NCI-H2196 (cell line): Measurements from ENCODE around the gene NUMBL.
"Not testable (repeated sequence)": the region's sequence is repeated elsewhere in the genome, so short reads cannot be mapped to it uniquely, and the experiment has no call there.

Experiments
- DNase-seq: peaks from one replicate; lab custom pipeline; 2025; ENCODE audit not compliant: unreplicated experiment; lab: John Stamatoyannopoulos, UW

NUMBL gene

DNA sequence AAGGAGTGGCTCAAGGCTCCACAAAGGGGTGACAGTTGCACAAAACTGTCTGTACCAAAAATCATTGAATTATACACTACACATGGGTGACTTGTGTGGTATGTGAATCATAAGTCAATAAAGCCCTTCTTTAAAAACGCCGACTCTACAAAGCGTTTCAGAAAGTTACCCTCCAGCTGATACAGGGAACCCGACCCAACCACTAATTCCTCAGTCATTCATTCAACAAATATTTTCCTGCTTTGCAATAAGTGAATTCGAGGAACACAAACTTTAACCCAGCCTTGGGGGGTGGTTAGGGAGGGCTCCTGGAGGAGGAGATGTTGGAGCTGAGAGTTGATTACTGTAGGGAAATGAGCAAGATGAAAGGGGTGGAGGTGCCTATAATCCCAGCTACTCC lies 57.2 kb downstream of the NUMBL start:
- no peak for DNase-seq

DNA sequence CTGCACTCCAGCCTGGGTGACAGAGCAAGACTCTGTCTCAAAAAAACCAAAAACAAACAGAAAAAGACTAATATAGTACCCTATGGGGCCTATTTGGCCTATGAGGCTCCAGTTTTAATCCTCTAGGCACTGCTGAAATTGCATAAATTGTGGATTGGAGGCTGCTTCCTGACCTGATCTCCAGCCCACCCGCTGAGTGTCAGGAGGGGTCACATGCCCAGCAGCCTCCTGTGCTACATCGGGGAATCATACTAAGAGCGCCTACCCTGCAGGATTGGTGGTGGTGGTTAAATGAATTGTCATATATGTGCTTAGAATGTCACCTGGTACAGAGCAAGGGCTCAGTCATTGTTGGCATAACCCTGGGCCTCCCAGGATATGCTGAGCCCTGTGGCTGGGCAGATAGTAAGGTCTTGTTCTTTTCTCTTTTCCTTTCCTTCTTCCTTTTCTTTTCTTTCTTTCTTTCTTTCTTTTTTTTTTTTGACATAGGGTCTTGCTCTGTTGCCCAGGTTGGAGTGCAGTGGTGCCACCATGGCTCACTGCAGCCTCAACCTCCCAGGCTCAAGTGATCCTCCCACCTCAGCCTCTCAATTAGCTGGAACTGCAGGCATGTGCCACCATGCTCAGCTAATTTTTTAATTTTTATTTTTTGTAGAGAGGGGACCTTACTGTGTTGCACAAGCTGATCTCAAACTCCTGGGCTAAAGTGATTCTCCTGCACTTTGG lies 58.0 kb downstream of the NUMBL start:
- DNase-seq, result no peak

DNA sequence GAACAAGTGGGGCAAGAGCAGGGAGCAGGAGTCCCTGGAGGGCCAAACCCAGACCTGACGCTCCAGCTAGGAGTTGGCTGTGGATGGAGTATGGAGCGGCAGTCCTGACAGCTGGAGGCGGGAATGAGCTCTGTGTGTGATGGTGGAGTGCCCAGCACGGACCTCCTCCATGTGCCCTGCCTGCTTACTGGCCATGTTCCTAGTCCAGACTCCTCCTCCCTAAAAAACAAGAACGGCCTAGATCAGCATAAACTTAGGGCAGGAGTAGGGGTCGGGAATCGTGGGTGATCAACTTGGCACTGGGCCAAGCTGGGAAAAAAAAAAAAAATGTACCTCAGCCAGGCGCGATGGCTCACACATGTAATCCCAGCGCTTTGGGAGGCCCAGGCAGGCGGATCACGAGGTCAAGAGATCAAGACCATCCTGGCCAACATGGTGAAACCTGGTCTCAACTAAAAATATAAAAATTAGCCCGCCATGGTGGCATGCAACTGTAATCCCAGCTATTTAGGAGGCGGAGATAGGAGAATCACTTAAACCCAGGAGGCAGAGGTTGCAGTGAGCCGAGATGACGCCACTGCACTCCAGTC lies 59.8 kb downstream of the NUMBL start:
- no peak for DNase-seq

DNA sequence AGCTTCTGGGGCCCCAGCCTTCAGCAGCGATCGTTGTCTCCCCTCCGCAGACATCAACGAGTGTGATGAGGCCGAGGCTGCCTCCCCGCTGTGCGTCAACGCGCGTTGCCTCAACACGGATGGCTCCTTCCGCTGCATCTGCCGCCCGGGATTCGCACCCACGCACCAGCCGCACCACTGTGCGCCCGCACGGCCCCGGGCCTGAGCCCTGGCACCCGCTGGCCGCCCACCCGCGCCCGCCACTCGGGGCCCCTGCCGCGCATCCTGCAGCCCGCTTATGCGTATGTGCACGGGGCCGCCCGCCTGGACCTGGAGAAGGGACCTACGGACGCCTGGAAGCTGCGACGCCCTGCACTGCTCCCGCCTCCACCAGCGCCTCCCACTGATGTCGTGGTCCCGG lies 61.1 kb downstream of the NUMBL start:
- no peak for DNase-seq

DNA sequence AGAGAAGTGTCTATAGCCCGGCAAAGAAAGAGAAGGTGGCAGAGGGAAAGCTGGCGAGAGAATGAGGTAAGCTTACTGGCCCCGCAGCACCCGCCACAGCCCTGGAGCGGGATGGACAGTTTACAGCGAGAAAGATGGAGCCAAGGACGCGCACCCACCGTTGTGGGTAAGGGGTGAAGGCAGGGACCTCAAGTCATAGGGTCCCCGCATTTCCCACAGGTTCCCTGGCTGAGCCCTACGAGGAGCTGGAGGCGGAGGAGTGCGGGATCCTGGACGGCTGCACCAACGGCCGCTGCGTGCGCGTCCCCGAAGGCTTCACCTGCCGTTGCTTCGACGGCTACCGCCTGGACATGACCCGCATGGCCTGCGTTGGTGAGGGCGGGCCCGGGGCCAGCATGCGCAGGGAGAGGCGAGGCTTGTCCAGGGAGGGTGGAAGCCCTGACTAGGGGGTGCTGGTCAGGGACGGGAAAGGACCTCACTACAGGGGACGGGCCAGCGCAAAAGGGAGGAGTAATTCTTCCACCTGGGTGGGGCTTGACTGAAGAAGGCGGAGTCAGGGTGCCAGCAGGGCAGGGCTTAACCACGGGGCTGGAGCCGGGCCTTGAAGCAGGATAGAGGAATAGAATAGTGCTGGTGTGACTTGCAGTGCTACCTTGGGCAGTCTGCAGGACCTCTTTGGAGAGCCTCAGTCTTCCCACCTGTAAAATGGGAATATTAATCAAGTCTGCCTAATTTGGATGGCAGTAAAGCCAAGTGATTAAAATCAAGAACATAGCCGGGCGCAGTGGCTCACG lies 62.8 kb downstream of the NUMBL start:
- DNase-seq, result no peak

DNA sequence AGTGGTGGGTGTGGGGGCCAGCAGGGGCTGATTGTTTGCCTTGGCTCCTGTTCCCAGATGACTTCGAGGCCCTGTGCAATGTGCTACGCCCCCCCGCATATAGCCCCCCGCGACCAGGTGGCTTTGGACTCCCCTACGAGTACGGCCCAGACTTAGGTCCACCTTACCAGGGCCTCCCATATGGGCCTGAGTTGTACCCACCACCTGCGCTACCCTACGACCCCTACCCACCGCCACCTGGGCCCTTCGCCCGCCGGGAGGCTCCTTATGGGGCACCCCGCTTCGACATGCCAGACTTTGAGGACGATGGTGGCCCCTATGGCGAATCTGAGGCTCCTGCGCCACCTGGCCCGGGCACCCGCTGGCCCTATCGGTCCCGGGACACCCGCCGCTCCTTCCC lies 63.5 kb downstream of the NUMBL start:
- no peak for DNase-seq

DNA sequence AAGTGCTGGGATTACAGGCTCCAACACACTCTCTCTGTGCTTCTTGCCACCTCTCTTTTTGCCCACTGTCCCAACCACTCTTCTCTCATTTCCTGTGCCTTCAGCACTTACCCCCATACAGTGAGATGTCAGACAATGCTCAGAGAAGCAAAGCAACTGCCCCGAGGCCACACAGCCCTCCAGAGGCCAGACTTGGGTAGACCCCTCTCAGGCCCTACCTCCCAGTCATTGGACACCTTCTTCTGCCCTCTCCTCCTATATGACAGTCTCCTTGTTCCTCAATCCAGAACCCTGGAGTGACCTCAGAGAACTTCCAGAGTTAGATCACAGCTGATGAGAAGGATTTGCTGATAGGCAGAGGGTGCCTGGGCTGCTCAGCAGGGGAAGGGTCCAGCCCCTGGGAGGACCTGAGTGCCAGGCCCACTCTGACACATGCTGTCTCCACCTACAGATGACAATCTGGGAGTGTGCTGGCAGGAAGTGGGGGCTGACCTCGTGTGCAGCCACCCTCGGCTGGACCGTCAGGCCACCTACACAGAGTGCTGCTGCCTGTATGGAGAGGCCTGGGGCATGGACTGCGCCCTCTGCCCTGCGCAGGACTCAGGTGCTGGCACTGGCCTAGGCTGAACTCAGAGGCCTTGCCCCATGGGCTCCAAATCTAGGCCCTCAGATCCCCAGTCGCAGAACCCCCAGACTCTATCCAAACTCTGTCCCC lies 64.9 kb downstream of the NUMBL start:
- DNase-seq, result no peak

- not testable (repeated sequence) for DNase-seq
Observed at GRCh38 chr19:40624369-40625153, 65.9 kb downstream of the NUMBL start.

GRCh38 chr19:40623403-40624251 lies 66.8 kb downstream of the NUMBL start:
- DNase-seq, result peak; percentile 96

GRCh38 chr19:40622773-40623075 lies 67.7 kb downstream of the NUMBL start:
- DNase-seq, result no peak

- DNase-seq, result no peak
Observed at GRCh38 chr19:40621966-40622772, 68.3 kb downstream of the NUMBL start.

DNA sequence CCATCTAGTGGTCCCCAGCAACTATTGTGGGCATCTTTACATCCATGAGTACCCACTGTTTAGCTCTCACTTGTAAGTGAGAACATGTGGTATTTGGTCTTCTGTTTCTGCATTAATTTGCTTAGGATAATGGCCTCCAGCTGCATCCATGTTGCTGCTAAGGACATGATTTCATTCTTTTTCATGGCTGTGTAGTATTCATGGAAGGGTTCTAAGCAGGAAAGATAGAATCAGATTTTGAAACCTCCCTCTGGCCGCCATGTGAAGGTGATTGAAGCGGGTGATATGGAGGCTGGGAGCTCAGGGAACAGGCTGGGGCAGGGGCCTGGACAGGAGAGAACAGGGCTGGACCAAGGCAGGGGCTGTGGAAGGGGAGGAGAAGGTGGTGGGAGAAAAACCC lies 69.2 kb downstream of the NUMBL start:
- no peak for DNase-seq

GRCh38 chr19:40620161-40620485 lies 70.3 kb downstream of the NUMBL start:
- no peak for DNase-seq

- no peak for DNase-seq
Observed at GRCh38 chr19:40619333-40620160, 70.9 kb downstream of the NUMBL start.

DNA sequence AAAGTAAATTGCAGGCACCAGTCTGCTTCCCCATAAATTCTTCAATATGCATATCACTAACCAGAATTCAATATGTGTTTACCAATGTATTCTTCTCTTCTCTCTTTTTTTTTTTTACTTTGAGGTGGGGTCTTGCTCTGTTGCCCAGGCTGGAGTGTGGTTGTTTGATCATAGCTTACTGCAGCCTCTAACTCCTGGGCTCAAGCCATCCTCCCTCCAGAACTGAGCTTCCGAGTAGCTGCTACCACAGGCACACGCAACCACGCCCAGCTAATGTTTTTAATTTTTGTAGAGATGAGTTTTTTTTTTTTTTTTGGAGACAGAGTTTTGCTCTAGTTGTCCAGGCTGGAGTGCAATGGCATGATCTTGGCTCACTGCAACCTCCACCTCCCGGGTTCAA lies 72.5 kb downstream of the NUMBL start:
- DNase-seq, result no peak

GRCh38 chr19:40616941-40617340 lies 73.5 kb downstream of the NUMBL start:
- no peak for DNase-seq

- no peak for DNase-seq
Observed at GRCh38 chr19:40616178-40616577, 74.3 kb downstream of the NUMBL start.
